GM18861 (cell line): ENCODE measurements around the gene MCRS1.
"Not testable (repeated sequence)": the region's sequence is repeated elsewhere in the genome, so short reads cannot be mapped to it uniquely, and the experiment has no call there.

Experiments
- ATAC-seq: cut with Tn5 transposase; IDR thresholded peaks from one replicate; pipeline ENCODE4 v1.9.1; 2021; ENCODE audit not compliant: unreplicated experiment

MCRS1 gene

GRCh38 chr12:49524660-49525324 is 43.1 kb downstream of the MCRS1 start:
- no peak for ATAC-seq

- ATAC-seq: no peak
Observed at GRCh38 chr12:49521389-49521788, 46.6 kb downstream of the MCRS1 start.

GRCh38 chr12:49519574-49519936 is 48.4 kb downstream of the MCRS1 start:
- no peak for ATAC-seq

GRCh38 chr12:49518914-49519573 is 48.9 kb downstream of the MCRS1 start:
- ATAC-seq: no peak

- ATAC-seq: no peak
Observed at GRCh38 chr12:49515266-49515665, 52.7 kb downstream of the MCRS1 start.

- no peak for ATAC-seq
Observed at GRCh38 chr12:49512546-49512945, 55.4 kb downstream of the MCRS1 start.

- ATAC-seq: no peak
Observed at GRCh38 chr12:49511410-49511809, 56.5 kb downstream of the MCRS1 start.

GRCh38 chr12:49509681-49510080 is 58.3 kb downstream of the MCRS1 start:
- ATAC-seq: not testable (repeated sequence)
